H1 (cell line): ENCODE measurements around the gene PTCHD1. TPM values are rescaled to one million over a fixed set of nuclear protein-coding genes. Genes with fewer than 3 reads are reported as not detected.

Experiments
- ZNF274 ChIP-seq: IDR thresholded peaks from 2 replicates; pipeline ENCODE4 v1.7.0; 2012; ENCODE audit warnings: low read length, borderline replicate concordance; ENCODE audit errors: extremely low read depth
- polyA plus RNA-seq, 7 experiments: library from polyadenylated mRNA; depleted of rRNA in 3 of 7; stranded (reverse) in 5 of 7; unstranded in 2 of 7; fragments of >200 nt in 5 of 7; fragments of 200-250 nt in 2 of 7; gene quantifications; 1 replicate in 5 of 7; 2 replicates in 1 of 7; 4 replicates in 1 of 7; pipeline versions ENCODE4 v1.2.1 to v1.2.3, GENCODE V29; 2011 to 2013; ENCODE audit warnings: missing spikeins in 2 of 7, mixed read lengths in 2 of 7
- total RNA-seq: library from RNA; stranded (reverse); fragmentation: NEBNext Ultra II Directional; extraction: Animal tissue kit (Norgen Biotek cat#: 25700); gene quantifications from 2 replicates; pipeline ENCODE4 v1.2.1, GENCODE V29; 2021

Gene PTCHD1
- total and polyA plus RNA-seq, 2 of the 8 experiments (the other 6 are each of a cell fraction or from before 2014, with no cell fraction given): 0.53 to 2.4 TPM

DNA sequence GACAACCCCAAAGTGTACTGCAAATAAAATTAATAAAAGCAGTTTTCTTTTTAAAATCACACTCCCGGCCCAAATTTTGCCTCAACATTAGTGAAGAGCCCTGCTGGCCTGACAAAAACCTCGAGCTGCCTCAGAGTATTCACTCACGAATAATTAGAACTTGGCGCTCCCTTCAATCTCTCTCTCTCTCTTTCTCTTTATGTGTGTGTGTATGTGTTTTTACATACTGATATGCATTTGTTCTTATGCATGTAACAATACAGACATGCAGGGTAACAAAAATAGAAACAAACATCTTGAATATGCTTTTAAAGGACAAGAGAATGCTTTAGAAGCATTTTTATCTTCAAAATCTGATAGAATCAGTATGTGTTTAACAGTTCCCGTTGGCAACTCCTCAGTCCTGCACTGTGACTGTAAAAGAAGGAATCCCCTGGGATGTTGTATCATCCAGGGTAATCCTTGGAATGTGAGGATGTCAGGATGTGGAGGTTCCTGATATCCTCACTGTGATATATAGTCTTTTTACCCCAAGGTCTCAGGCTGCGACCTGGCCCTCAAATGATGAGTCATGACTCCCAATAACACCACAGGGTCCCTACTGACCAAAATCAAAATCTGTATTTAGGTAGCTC, 53.0 kb downstream of the PTCHD1 start (continued):
- no peak for TF ChIP-seq ZNF274
